H1 (cell line): ENCODE results near the gene SPACA7. TPM values are rescaled to one million over a fixed set of nuclear protein-coding genes. Genes with fewer than 3 reads are reported as not detected.

Source experiments
- CTCF ChIA-PET: fragments of 300-600 bp; sonication (Branson Sonifier 250); formaldehyde crosslinking; loops from one replicate; lab custom pipeline; 2021; ENCODE audit not compliant: partially characterized antibody; lab: Charles Lee
- POLR2A ChIA-PET: fragments of 300-600 bp; sonication (Branson Sonifier 250); formaldehyde crosslinking; loops from one replicate; lab custom pipeline; 2021; ENCODE audit warnings: inconsistent platforms; ENCODE audit not compliant: partially characterized antibody; lab: Charles Lee
- DNase-seq, 2 experiments: peaks; one replicate each; pipeline versions ENCODE4 v3.0.0 to v3.0.0-alpha.2; 2010 to 2022; ENCODE audit warnings: low spot score in 2 of 2, low read depth in 1 of 2, mixed read lengths in 1 of 2
- FAIRE-seq: peaks from 2 replicates; lab custom pipeline; 2011; peaks lifted over from hg19 to GRCh38; lab: Jason Lieb, UNC
- H2AFZ ChIP-seq: 2 replicates; pipeline ENCODE4 v1.8.1; 2012; ENCODE audit warnings: low read length, inconsistent platforms
- H2AK5ac ChIP-seq: 2 replicates; pipeline ENCODE4 v1.6.1; 2013; ENCODE audit warnings: low read depth, low read length
- H2BK120ac ChIP-seq: replicated peaks from 2 replicates; pipeline ENCODE3; 2013; ENCODE audit warnings: low read depth, low read length, inconsistent platforms
- H2BK12ac ChIP-seq: 2 replicates; pipeline ENCODE4 v1.6.1; 2013; ENCODE audit warnings: low read depth, low read length
- H2BK15ac ChIP-seq: 2 replicates; pipeline ENCODE4 v1.6.1; 2013; ENCODE audit warnings: low read length
- H2BK20ac ChIP-seq: 2 replicates; pipeline ENCODE4 v1.6.1; 2013; ENCODE audit warnings: low read length
- H2BK5ac ChIP-seq: 2 replicates; pipeline ENCODE4 v1.6.1; 2013; ENCODE audit warnings: low read depth, low read length
- H3K14ac ChIP-seq: 2 replicates; pipeline ENCODE4 v1.6.1; 2013; ENCODE audit warnings: inconsistent platforms; ENCODE audit not compliant: insufficient read length
- H3K18ac ChIP-seq: 2 replicates; pipeline ENCODE4 v1.6.1; 2013; ENCODE audit warnings: low read length; ENCODE audit errors: extremely low read depth
- H3K23ac ChIP-seq: 2 replicates; pipeline ENCODE4 v1.6.1; 2013; ENCODE audit warnings: inconsistent platforms; ENCODE audit not compliant: insufficient read length
- H3K23me2 ChIP-seq: 2 replicates; pipeline ENCODE4 v1.6.1; 2013; ENCODE audit warnings: low read depth, low read length
- H3K27ac ChIP-seq: 2 replicates; pipeline ENCODE4 v1.6.1; 2011; ENCODE audit warnings: low read depth, low read length, inconsistent platforms
- H3K27me3 ChIP-seq, 4 experiments: replicated peaks in 1 of 4; 1 replicate in 1 of 4; 2 replicates in 3 of 4; pipeline versions ENCODE4 v1.6.1 to v1.8.1; 2011 to 2013; ENCODE audit warnings: low read length in 3 of 4, mild to moderate bottlenecking in 3 of 4, inconsistent platforms in 2 of 4, mixed read lengths in 2 of 4, moderate library complexity in 1 of 4; ENCODE audit not compliant: control insufficient read depth in 3 of 4, insufficient read depth in 3 of 4; ENCODE audit errors: extremely low read depth in 1 of 4
- H3K36me3 ChIP-seq, 4 experiments: 2 replicates each; pipeline versions ENCODE4 v1.6.1 to v1.8.1; 2011 to 2013; ENCODE audit warnings: mild to moderate bottlenecking in 4 of 4, low read length in 3 of 4, moderate library complexity in 2 of 4, control low read depth in 1 of 4, inconsistent platforms in 1 of 4; ENCODE audit not compliant: insufficient read depth in 4 of 4, control insufficient read depth in 2 of 4
- H3K4ac ChIP-seq: replicated peaks from 2 replicates; pipeline ENCODE3; 2013; ENCODE audit warnings: low read length, low read depth, mixed read lengths, inconsistent platforms; ENCODE audit not compliant: insufficient read length
- H3K4me1 ChIP-seq, 4 experiments: replicated peaks in 1 of 4; 1 replicate in 1 of 4; 2 replicates in 3 of 4; pipeline versions ENCODE4 v1.6.1 to v1.8.1; 2011 to 2013; ENCODE audit warnings: low read length in 3 of 4, inconsistent platforms in 2 of 4, mixed read lengths in 1 of 4; ENCODE audit not compliant: insufficient read depth in 4 of 4, control insufficient read depth in 3 of 4
- H3K4me2 ChIP-seq, 2 experiments: 2 replicates each; pipeline versions ENCODE4 v1.6.1 to v1.8.1; 2011 to 2013; ENCODE audit warnings: low read depth in 2 of 2, low read length in 2 of 2, control low read depth in 1 of 2, inconsistent platforms in 1 of 2, mild to moderate bottlenecking in 1 of 2; ENCODE audit not compliant: insufficient read depth in 1 of 2
- H3K4me3 ChIP-seq, 4 experiments: fragments of 200-600, 300-600 bp in 1 of 4; sonication (generic), shearing (Covaris generic), sonication (Bioruptor Twin) in 1 of 4; 2 replicates each; pipeline versions ENCODE4 v1.5.1 to v1.8.1; 2011 to 2016; ENCODE audit warnings: low read length in 4 of 4, low read depth in 3 of 4, control low read depth in 2 of 4, inconsistent platforms in 2 of 4, mild to moderate bottlenecking in 2 of 4, mixed read lengths in 1 of 4, moderate library complexity in 1 of 4; ENCODE audit not compliant: insufficient read depth in 2 of 4; ENCODE audit errors: extremely low read depth in 1 of 4
- H3K56ac ChIP-seq: replicated peaks from 2 replicates; pipeline ENCODE3; 2013; ENCODE audit warnings: low read depth, mild to moderate bottlenecking, mixed read lengths, low read length, inconsistent platforms; ENCODE audit not compliant: insufficient read length
- H3K79me1 ChIP-seq: 2 replicates; pipeline ENCODE4 v1.6.1; 2013; ENCODE audit warnings: low read depth, low read length, control low read depth
- H3K79me2 ChIP-seq, 2 experiments: 2 replicates each; pipeline versions ENCODE4 v1.6.1 to v1.8.1; 2012 to 2013; ENCODE audit warnings: low read length in 2 of 2, mild to moderate bottlenecking in 2 of 2, inconsistent platforms in 1 of 2; ENCODE audit not compliant: insufficient read depth in 2 of 2, control insufficient read depth in 1 of 2
- H3K9ac ChIP-seq, 4 experiments: replicated peaks in 1 of 4; 1 replicate in 1 of 4; 2 replicates in 3 of 4; pipeline versions ENCODE4 v1.6.1 to v1.8.1; 2011 to 2013; ENCODE audit warnings: low read depth in 3 of 4, low read length in 3 of 4, control low read depth in 2 of 4, mild to moderate bottlenecking in 2 of 4, moderate library complexity in 2 of 4, inconsistent platforms in 1 of 4; ENCODE audit errors: extremely low read depth in 1 of 4
- H3K9me3 ChIP-seq, 2 experiments: 2 replicates each; pipeline versions ENCODE4 v1.6.1 to v1.8.1; 2012 to 2013; ENCODE audit warnings: mild to moderate bottlenecking in 2 of 2, moderate library complexity in 2 of 2, control low read depth in 1 of 2, inconsistent platforms in 1 of 2, low read depth in 1 of 2, low read length in 1 of 2, mixed read lengths in 1 of 2; ENCODE audit not compliant: insufficient read depth in 2 of 2
- H4K20me1 ChIP-seq, 2 experiments: replicated peaks in 1 of 2; 2 replicates each; pipeline versions ENCODE3 to v1.8.1; 2011 to 2013; ENCODE audit warnings: inconsistent platforms in 2 of 2, low read length in 2 of 2, mild to moderate bottlenecking in 1 of 2; ENCODE audit not compliant: insufficient read depth in 2 of 2, control insufficient read depth in 1 of 2
- H4K5ac ChIP-seq: 2 replicates; pipeline ENCODE4 v1.6.1; 2013; ENCODE audit warnings: low read length, low read depth, mixed read lengths, inconsistent platforms; ENCODE audit not compliant: insufficient read length
- H4K8ac ChIP-seq: 2 replicates; pipeline ENCODE4 v1.8.0; 2013; ENCODE audit warnings: mild to moderate bottlenecking, moderate library complexity, low read length, inconsistent platforms; ENCODE audit not compliant: insufficient read depth; ENCODE audit errors: extremely low read depth
- H4K91ac ChIP-seq: replicated peaks from 2 replicates; pipeline ENCODE3; 2013; ENCODE audit warnings: low read length, mixed read lengths, inconsistent platforms; ENCODE audit not compliant: insufficient read length
- BRCA1 ChIP-seq: IDR thresholded peaks from 2 replicates; pipeline ENCODE4 v1.6.1; 2012; ENCODE audit warnings: low read depth, low read length, improper control_type of control experiment
- CHD2 ChIP-seq: IDR thresholded peaks from 2 replicates; pipeline ENCODE4 v1.6.1; 2012; ENCODE audit warnings: low read length, improper control_type of control experiment
- EZH2 ChIP-seq: fragments of 200-600 bp; sonication (generic); IDR thresholded peaks from 2 replicates; pipeline ENCODE4 v1.7.1; 2012; ENCODE audit warnings: low read depth, mild to moderate bottlenecking, moderate library complexity, low read length, inconsistent platforms; ENCODE audit not compliant: severe bottlenecking
- GABPA ChIP-seq: IDR thresholded peaks from 2 replicates; pipeline ENCODE4 v1.6.1; 2011; ENCODE audit warnings: mild to moderate bottlenecking, low read length, moderate library complexity, borderline replicate concordance; ENCODE audit not compliant: insufficient read depth
- KDM1A ChIP-seq: fragments of 200-600, 300-600 bp; sonication (generic); IDR thresholded peaks from 2 replicates; pipeline ENCODE4 v1.7.1; 2016; ENCODE audit warnings: mild to moderate bottlenecking, low read length, borderline replicate concordance
- KDM4A ChIP-seq: IDR thresholded peaks from one replicate; pipeline ENCODE4 v1.7.1; 2012; ENCODE audit warnings: low read depth, mild to moderate bottlenecking, moderate library complexity, low read length, inconsistent platforms; ENCODE audit not compliant: severe bottlenecking
- PHF8 ChIP-seq: fragments of 200-600 bp; sonication (generic); conservative IDR thresholded peaks from 2 replicates; pipeline ENCODE4 v1.7.1; 2012; ENCODE audit warnings: low read depth, mild to moderate bottlenecking, inconsistent platforms, low read length, moderate library complexity
- RBBP5 ChIP-seq: IDR thresholded peaks from 2 replicates; pipeline ENCODE4 v1.7.1; 2012; ENCODE audit warnings: low read depth, mild to moderate bottlenecking, inconsistent platforms, low read length, moderate library complexity, borderline replicate concordance
- RXRA ChIP-seq: IDR thresholded peaks from 2 replicates; pipeline ENCODE4 v1.6.1; 2011; ENCODE audit warnings: low read depth, mild to moderate bottlenecking, low read length, moderate library complexity; ENCODE audit not compliant: insufficient read depth
- SP1 ChIP-seq: IDR thresholded peaks from 2 replicates; pipeline ENCODE4 v1.6.1; 2011; ENCODE audit warnings: low read depth, low read length
- WGBS, 2 experiments: shearing (Covaris generic) in 1 of 2; methylation state at CpG; one replicate each; pipeline versions ENCODE4 v1.1.6 to v1.1.7; 2013 to 2015; ENCODE audit warnings: low lambda C conversion rate in 2 of 2, mixed read lengths in 2 of 2, inconsistent platforms in 1 of 2, low coverage in 1 of 2, missing lambda C conversion rate in 1 of 2; ENCODE audit not compliant: insufficient replicate concordance in 2 of 2, insufficient coverage in 1 of 2, insufficient read length in 1 of 2; ENCODE audit errors: extremely low coverage in 1 of 2, missing lambda C conversion rate in 1 of 2; 5-methylcytosine and 5-hydroxymethylcytosine counted together
- polyA plus RNA-seq, 7 experiments: library from polyadenylated mRNA; depleted of rRNA in 3 of 7; stranded (reverse) in 5 of 7; unstranded in 2 of 7; fragments of >200 nt in 5 of 7; fragments of 200-250 nt in 2 of 7; gene quantifications; 1 replicate in 5 of 7; 2 replicates in 1 of 7; 4 replicates in 1 of 7; pipeline versions ENCODE4 v1.2.1 to v1.2.3, GENCODE V29; 2011 to 2013; ENCODE audit warnings: missing spikeins in 2 of 7, mixed read lengths in 2 of 7
- total RNA-seq: library from RNA; stranded (reverse); fragmentation: NEBNext Ultra II Directional; extraction: Animal tissue kit (Norgen Biotek cat#: 25700); gene quantifications from 2 replicates; pipeline ENCODE4 v1.2.1, GENCODE V29; 2021
- TF ChIP-seq, protein P1 (sequence below): IDR thresholded peaks from 2 replicates; pipeline ENCODE4 v1.6.1; 2012; ENCODE audit warnings: inconsistent platforms

The SPACA7 gene
- total and polyA plus RNA-seq, 2 of the 8 experiments (the other 6 are each of a cell fraction or from before 2014, with no cell fraction given), result not detected

GRCh38 chr13:112448621-112449544, 72.7 kb downstream of the SPACA7 start:
- Histone ChIP-seq H3K4me1 (no peaks in the 10 kb centered on the region), H2AK5ac (no peak overlapping the region), H3K9ac (no peak overlapping the region), H2BK120ac (no peak overlapping the region), H3K14ac (no peak overlapping the region), H2BK5ac (0 out of 2 replicates have a peak overlapping the region, but pooled peaks have one; percentile 24), H3K56ac (no peak overlapping the region), H3K27me3 (no peaks in the 10 kb centered on the region; a peak in 1 of 7 replicates), H3K23me2 (no peaks in the 10 kb centered on the region), H3K23ac (no peak overlapping the region), H4K8ac (no peak overlapping the region), H3K36me3 (no peaks in the 10 kb centered on the region), H3K4me2 (no peak overlapping the region), H4K91ac (no peak overlapping the region), H4K20me1 (no peaks in the 10 kb centered on the region), H2BK20ac (no peak overlapping the region), H3K9me3 (no peaks in the 10 kb centered on the region), H3K27ac (no peak overlapping the region), H2AFZ (no peak overlapping the region), H3K18ac (no peak overlapping the region), H3K79me2 (no peaks in the 10 kb centered on the region), H3K79me1 (no peaks in the 10 kb centered on the region), H2BK12ac (no peak overlapping the region), H4K5ac (no peak overlapping the region), H3K4ac (no peak overlapping the region), H2BK15ac (no peak overlapping the region), H3K4me3 (no peak overlapping the region)
- DNase-seq (no peak), FAIRE-seq (no peak)
- WGBS, 2 experiments, result 82% methylated on average over 19 of the region's 20 CpGs; no CpG with 5 or more reads in 1 of the 2 experiments
- CTCF ChIA-PET, result interaction anchor here (1.0 to 1.1 kb wide), 2 partner anchors 387 to 975 kb away, joined by 3 read pairs; no protein-coding TSS in a partner anchor
- POLR2A ChIA-PET, result no interaction called here
- TF ChIP-seq EZH2 (no peak), BRCA1 (no peak), SP1 (no peak), CHD2 (no peak), RBBP5 (no peak), RXRA (no peak), PHF8 (no peak), KDM4A (no peak), GABPA (no peak), KDM1A (no peak)
- TF ChIP-seq, protein P1, sequence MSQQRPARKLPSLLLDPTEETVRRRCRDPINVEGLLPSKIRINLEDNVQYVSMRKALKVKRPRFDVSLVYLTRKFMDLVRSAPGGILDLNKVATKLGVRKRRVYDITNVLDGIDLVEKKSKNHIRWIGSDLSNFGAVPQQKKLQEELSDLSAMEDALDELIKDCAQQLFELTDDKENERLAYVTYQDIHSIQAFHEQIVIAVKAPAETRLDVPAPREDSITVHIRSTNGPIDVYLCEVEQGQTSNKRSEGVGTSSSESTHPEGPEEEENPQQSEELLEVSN, result no peak
